Stimulated activated CD4-positive, alpha-beta T cell treated with anti-CD3 and anti-CD28 coated beads, Interleukin-12 subunit alpha, Interleukin-12 subunit beta, amount 100 ng/mL, for 24 hours (primary cell): ENCODE data around the gene NAXD.
"Not testable (repeated sequence)": the region's sequence is repeated elsewhere in the genome, so short reads cannot be mapped to it uniquely, and the experiment has no call there.

ENCODE experiments used
- DNase-seq, 2 experiments: peaks; one replicate each; pipeline ENCODE4 v3.0.0-alpha.2; 2020; ENCODE audit warnings: low read depth in 2 of 2

NAXD gene

GRCh38 chr13:110644892-110645521 is 29.7 kb downstream of the NAXD start:
- peak in 1 of 2 experiments; percentile 9 for DNase-seq

DNA sequence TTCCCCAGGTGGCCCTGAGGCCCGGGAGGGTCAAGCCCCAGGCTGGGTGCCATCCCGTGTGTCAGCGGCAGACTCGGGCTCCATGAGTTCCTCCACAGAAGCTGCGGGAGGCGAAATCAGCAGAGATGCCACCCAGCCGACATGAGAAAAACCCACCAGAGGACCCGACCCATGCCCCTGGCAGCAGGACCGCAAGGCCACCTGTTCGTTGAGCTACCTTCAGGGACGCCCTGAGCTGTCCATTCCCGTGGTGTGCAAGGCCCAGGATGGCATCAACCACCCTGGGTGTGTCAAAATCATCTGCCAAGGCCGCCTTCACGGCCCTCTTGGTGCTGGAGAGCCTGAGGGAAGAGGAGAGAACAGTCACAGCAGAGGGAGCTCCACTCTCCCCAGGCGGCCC is 30.4 kb downstream of the NAXD start:
- DNase-seq: no peak

DNA sequence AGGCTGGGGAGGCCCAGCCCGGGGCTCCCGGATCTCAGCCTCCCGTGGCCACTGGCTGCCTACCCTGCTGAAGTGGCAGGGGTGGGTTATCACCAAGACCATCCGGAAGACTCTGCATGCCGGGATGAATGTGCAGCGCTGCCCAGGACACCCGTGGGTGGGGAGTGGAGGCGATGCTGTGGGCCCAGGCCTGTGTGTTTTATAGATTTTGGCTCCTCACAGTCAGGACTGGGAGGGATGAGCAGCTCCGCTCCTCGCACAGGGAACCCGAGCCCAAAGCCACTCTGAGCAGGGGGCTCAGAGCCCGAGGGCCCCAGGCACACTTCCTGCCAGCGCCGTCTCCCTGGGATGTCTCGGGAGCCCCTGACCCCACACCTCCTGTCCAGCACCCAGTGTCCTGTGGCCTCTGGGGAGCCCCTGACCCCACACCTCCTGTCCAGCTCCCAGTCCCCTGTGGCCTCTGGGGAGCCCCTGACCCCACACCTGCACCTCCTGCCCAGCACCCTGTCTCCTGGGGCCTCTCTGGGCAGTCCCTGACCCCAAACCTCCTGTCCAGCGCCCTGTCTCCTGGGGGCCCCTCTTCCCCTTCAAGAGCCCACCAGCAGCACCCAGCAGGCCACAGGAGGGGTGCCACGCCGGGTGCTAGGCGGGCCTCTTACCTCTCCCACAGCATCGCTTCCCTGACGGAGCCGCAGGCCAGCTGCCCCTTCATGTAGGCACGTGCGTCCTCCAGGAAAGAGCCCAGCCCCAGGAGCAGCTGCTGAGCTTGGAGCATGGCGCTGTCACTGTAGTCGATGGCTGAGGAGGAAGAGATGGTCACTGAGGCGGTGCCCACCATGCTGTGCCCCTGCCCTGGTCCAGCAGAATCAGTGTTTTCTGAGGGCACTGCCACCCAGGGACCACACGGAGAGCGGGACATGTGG is 31.4 kb downstream of the NAXD start:
- DNase-seq: no peak

DNA sequence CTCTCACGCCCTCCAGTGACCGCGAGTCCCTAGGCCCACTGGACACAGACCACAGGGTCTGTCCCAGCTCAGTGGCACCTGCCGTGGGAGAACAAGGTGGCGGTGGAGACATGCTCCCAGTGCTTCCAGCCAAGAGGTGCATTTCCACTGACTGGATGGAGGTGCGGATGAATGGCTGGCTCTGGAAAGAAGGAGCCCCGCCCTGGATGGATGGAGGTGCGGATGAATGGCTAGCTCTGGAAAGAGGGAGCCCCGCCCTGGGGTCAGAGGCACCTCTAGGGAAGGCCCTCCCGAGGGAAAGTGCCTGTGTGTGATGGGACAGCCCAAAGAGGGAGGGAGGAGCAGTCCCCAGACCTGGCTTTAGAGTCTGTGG is 32.0 kb downstream of the NAXD start:
- DNase-seq: no peak

GRCh38 chr13:110648146-110648819 is 32.9 kb downstream of the NAXD start:
- no peak for DNase-seq

- no peak for DNase-seq
Observed at GRCh38 chr13:110648848-110649421, 33.6 kb downstream of the NAXD start.

- DNase-seq: no peak
Observed at GRCh38 chr13:110649551-110649950, 34.2 kb downstream of the NAXD start.

- no peak for DNase-seq
Observed at GRCh38 chr13:110650436-110650835, 35.1 kb downstream of the NAXD start.

GRCh38 chr13:110651271-110651670 is 35.9 kb downstream of the NAXD start:
- no peak for DNase-seq

DNA sequence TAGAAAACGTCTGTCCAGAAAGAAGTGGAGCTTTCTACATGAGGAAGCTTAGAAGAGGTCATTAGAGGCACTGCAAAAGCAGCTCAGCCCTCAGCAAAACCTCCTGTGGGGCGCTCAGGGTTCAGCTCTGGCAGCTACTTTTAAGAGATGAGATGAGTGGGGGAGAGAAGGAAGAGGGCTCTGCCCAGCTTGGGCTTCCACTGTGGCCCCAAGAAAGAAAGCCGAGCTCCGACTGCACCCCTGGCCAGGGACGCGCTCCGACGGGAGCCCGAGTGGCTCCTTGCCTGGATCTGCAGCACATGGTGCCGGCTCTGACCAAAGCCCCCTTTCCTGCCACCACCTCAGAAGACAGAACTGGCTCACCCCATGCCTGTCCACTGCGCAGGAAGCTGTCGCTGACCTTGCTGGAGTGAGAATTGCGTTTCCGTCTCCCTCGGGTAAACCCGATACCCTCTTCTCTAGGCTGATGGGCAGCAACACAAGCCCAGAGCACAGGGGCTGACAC is 36.4 kb downstream of the NAXD start:
- no peak for DNase-seq

- no peak for DNase-seq
Observed at GRCh38 chr13:110652231-110652730, 36.9 kb downstream of the NAXD start.

GRCh38 chr13:110652764-110653163 is 37.4 kb downstream of the NAXD start:
- no peak for DNase-seq

DNA sequence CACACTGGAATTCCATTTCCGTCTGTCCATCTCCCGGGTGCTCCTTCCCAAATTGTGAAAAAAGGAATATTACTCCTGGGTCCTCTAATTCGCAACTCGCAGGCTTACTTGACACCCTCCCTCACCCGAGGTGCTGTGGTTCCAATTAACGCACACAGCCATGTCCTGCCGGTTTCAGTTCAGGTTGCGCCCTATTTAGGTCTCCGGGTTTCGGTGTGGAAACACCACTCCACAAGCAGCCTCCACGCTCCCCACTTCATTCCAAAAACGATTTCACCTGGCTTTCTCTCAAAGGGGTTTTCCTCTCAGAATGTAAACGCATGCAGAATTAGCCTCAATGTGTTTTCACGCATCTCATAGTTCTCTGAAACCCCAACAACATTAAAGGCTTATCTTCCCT is 37.9 kb downstream of the NAXD start:
- DNase-seq: no peak

DNA sequence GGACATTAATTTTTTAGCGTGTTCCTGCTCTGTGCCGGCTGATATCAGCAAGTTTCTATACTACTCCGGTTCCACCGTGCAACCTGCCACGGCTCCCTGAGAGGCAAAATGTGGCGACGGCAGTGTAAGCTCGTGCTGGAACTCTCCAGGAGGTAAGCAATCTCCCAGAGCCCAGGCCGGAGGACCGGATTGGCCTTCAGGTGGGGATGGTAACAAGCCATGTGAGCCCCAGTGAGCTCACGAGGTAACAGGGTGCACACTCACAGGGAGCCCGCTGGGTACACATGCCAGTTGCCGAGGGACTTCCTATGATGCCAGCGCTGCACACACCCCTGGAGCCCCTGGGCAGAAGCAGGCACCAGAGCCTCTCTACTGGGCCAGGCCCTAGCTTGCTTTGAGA is 38.5 kb downstream of the NAXD start:
- no peak for DNase-seq

GRCh38 chr13:110657196-110657595 is 41.9 kb downstream of the NAXD start:
- no peak for DNase-seq

DNA sequence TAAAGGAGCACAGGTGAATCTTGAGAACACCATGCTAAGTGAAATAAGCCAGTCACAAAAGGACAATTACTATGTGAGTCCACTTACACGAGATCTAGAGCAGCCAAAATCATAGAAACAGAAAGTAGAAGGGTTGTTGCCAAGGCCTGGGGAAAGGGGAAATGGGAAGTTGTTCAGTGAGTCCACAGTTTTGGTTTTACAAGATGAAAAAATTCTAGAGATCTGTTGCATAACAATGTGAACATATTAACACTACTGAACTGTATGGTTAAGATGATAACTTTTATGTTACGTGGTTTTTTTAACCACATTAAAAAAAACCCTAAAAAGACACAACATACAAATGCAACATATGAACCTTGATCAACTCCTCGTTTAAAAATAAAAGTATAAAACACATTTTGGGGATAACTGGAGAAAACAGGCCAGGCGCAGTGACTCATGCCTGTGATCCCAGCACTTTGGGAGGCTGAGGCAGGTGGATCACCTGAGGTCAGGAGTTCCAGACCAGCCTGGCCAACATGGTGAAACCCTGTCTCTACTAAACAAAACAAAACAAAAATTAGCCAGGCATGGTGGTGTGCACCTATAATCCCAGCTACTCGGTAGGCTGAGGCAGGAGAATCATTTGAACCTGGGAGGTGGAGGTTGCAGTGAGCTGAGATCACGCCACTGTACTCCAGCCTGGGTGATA is 43.0 kb downstream of the NAXD start:
- not testable (repeated sequence) for DNase-seq

GRCh38 chr13:110661256-110661655 is 45.9 kb downstream of the NAXD start:
- no peak for DNase-seq

DNA sequence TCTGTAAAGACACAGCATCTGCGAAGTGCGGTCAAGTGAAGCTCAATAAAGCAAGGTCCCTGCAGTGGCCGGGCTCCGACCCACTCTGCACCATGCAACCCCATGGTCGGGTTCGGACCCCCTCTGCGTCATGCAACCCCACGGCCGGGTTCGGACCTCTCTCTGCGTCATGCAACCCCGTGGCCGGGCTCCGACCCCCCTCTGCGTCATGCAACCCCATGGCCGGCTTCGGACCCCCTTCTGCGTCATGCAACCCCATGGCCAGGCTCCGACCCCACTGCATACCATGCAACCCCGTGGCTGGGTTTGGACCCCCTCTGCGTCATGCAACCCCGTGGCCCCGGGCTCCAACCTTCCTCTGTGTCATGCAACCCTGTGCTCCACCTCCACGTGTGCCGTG is 46.7 kb downstream of the NAXD start:
- DNase-seq: no peak

- no peak for DNase-seq
Observed at GRCh38 chr13:110662777-110663443, 47.6 kb downstream of the NAXD start.

GRCh38 chr13:110663491-110663890 is 48.1 kb downstream of the NAXD start:
- DNase-seq: no peak

DNA sequence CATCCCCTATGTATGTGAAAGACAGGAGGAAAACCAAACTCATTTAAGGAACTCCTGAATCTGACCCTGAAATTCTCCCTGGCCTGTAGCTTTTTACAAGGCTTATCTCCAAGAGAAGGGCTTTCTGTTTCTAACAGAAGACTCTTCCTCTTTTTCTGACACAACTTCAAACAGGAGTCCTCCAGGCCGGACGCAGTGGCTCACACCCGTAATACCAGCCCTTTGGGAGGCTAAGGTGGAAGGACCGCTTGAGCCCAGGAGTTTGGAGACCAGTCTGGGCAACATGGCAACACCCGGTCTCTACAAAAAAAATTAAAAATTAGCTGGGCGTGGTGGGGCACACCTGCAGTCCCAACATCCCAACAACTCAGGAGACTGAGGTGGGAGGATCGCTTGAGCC is 48.7 kb downstream of the NAXD start:
- no peak for DNase-seq
